Activated T-helper 1 cell treated with anti-CD3 and anti-CD28 coated beads, Interleukin-12 subunit alpha, Interleukin-12 subunit beta, Interleukin-2, Interleukin-4 antibody, amounts not matched to agents 30 ng/mL and 10 ng/mL and 1 ng/mL, durations not matched to agents 14 hours and 24 hours and 36 hours (primary cell): ENCODE results near the gene SLC44A4. TPM values are rescaled to one million over a fixed set of nuclear protein-coding genes. Genes with fewer than 3 reads are reported as not detected.
A peak's percentile ranks its signal among the peaks of the same experiment; 100 is the strongest.

Source experiments
- DNase-seq: peaks from one replicate; pipeline ENCODE4 v3.0.0; 2021; ENCODE audit warnings: low spot score
- H3K27ac Mint-ChIP-seq: one replicate; pipeline ENCODE4 v1.8.0; 2021; ENCODE audit warnings: mild to moderate bottlenecking, mixed read lengths
- H3K27me3 Mint-ChIP-seq: one replicate; pipeline ENCODE4 v1.8.0; 2022; ENCODE audit warnings: mild to moderate bottlenecking, moderate library complexity, mixed read lengths; ENCODE audit not compliant: insufficient read depth
- H3K36me3 Mint-ChIP-seq: one replicate; pipeline ENCODE4 v1.8.0; 2021; ENCODE audit warnings: low read depth, mixed read lengths
- H3K4me1 Mint-ChIP-seq: one replicate; pipeline ENCODE4 v1.8.0; 2021; ENCODE audit warnings: low read depth, mixed read lengths
- H3K4me3 Mint-ChIP-seq: one replicate; pipeline ENCODE4 v1.8.0; 2021; ENCODE audit warnings: mild to moderate bottlenecking, moderate library complexity, mixed read lengths
- H3K9me3 Mint-ChIP-seq: one replicate; pipeline ENCODE4 v1.8.0; 2021; ENCODE audit warnings: mixed read lengths
- intact Hi-C: fragments of 100-400 bp; cut with micrococcal nuclease; formaldehyde crosslinking; loops from one replicate; pipeline ENCODE4 v1.15.1; 2024
- total RNA-seq: library from RNA; stranded (reverse); gene quantifications from 2 replicates; pipeline ENCODE4 v1.2.3, GENCODE V29; 2022

The SLC44A4 gene
- total RNA-seq, 1 donor from 2014 or later = not detected

DNA sequence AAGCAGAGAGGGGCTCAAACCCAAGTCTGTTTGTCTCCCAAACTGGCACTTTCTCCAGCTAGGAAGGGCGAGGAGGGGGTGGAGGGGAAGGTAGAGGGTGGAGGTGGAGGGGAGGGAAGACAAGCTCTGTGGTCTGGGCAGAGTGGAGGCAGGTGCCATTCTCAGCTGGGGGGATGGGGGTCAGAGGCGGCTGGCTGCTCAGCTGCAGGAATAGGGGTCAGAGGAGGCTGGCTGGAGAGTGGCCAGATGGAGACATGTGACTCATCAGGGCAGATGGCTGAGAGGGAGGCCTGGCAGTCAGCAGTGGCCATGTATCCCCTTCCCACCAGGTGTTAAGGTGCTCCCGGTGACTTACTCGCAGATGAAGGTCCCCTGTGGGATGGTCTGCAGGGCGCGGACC lies 3.5 kb upstream of the SLC44A4 start:
- no peak for DNase-seq
- intact Hi-C loops = no loop called here
- peaks cover 14% of the 10 kb centered on the region for H3K36me3 Mint-ChIP-seq
- no peak overlapping the region for H3K4me3 Mint-ChIP-seq
- H3K9me3 Mint-ChIP-seq = no peaks in the 10 kb centered on the region
- H3K27ac Mint-ChIP-seq = no peak overlapping the region
- no peaks in the 10 kb centered on the region for H3K27me3 Mint-ChIP-seq
- no peaks in the 10 kb centered on the region for H3K4me1 Mint-ChIP-seq

DNA sequence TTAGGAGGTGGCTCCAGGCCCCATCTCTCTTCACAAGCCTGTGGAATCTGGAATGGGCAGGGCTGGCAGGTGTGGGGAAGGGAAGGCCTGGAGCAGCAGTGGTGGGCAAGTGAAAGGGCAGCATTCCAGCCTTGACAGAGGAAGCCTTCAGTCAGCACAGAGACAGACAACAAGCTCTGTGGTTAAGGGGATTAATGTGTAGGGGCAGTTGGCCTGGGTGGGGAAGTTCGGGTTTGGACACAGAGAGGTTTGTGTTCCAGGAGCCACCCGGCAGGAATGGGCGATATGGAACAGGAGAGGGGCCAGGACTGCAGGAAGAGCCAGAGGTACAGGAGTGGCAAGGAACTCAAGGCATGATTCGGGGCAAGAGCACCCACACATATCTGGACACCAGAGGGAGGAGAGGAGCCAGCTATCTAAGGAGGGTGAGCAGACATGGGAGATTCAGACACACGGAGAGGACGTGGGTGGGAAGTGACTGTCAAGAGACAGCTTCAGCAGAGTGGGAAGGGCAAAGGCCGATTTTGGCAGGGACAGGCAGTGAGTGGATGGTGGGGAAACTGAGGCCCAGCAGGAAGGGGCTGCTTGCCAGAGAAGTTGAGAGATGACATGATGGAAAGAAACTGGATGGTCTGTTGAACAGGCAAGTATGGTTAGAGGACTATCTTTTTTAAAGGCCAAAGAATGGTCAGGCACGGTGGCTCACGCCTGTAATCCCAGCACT lies 2.5 kb upstream of the SLC44A4 start:
- H3K36me3 Mint-ChIP-seq = peaks cover 11% of the 10 kb centered on the region
- no peaks in the 10 kb centered on the region for H3K27me3 Mint-ChIP-seq
- no peak overlapping the region for H3K4me3 Mint-ChIP-seq
- no peak for DNase-seq
- peak overlapping the region; percentile 57 for H3K27ac Mint-ChIP-seq
- H3K4me1 Mint-ChIP-seq = no peaks in the 10 kb centered on the region
- intact Hi-C loops = no loop called here
- H3K9me3 Mint-ChIP-seq = no peaks in the 10 kb centered on the region

DNA sequence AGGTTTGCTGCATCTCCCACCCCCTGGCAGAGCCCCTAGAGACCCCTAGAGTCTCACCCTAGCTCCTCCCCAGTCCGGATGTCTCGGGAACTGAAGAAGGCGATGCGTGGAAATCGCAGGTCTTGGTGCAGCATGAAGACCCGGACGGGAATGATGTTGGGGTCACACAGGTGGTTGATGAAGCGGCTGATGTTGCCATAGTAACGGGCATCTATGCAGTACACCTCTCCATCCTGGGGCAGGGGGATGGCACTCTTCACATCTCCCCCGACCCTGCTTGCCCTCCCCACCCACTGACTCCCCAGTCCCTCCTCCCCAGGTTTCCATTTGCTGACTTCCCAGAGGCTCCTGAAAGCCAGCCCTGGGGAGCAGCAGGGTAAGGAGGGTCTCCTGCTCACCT lies 1.8 kb upstream of the SLC44A4 start:
- H3K4me3 Mint-ChIP-seq = no peak overlapping the region
- no peak for DNase-seq
- no peaks in the 10 kb centered on the region for H3K27me3 Mint-ChIP-seq
- peak overlapping the region; percentile 57 for H3K27ac Mint-ChIP-seq
- peaks cover 7% of the 10 kb centered on the region for H3K36me3 Mint-ChIP-seq
- no peaks in the 10 kb centered on the region for H3K4me1 Mint-ChIP-seq
- intact Hi-C loops = no loop called here
- H3K9me3 Mint-ChIP-seq = no peaks in the 10 kb centered on the region

DNA sequence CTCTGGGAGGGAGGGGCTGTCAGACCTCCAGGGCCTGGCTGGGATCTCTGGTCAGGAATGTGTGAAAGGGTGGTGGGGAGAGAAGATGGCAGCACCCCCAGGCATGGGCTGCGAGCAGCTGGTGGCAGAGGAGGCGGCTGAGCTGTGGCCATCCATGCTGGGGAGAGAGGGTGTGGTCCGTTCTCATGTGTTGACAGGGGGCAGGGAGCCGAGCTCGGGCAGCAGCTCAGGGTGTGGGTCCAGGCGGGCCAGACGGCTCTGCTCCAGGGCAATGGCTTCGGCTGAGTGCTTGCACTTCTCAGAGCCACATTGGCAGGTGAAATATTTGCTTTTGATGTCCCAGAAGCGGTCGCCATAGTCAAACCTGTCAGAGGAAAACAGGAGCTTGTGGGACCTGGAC lies 1.1 kb upstream of the SLC44A4 start:
- Mint-ChIP-seq H3K27me3 (no peaks in the 10 kb centered on the region), H3K36me3 (peaks cover 7% of the 10 kb centered on the region)

DNA sequence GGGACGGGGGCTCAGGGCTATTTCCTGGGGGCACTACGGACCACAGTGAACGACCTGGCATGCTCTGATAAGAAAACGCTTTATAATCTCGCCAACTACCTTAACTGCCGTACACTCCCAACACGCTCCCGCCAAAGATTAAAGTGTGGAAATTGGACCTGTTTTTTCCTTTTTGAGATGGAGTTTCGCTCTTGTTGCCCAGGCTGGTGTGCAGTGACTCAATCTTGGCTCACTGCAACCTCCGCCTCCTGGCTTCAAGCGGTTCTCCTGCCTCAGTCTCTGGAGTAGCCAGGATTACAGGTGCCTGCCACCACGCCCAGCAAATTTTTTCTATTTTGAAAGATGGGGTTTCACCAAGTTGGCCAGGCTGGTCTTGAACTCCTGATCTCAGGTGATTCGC lies 346 bp upstream of the SLC44A4 start:
- H3K4me1 Mint-ChIP-seq = peaks cover 3% of the 10 kb centered on the region
- intact Hi-C loops = no loop called here
- DNase-seq = no peak
- H3K27me3 Mint-ChIP-seq = no peaks in the 10 kb centered on the region
- no peak overlapping the region for H3K4me3 Mint-ChIP-seq
- no peaks in the 10 kb centered on the region for H3K9me3 Mint-ChIP-seq
- no peak overlapping the region for H3K27ac Mint-ChIP-seq
- peaks cover 7% of the 10 kb centered on the region for H3K36me3 Mint-ChIP-seq

More for the DNA sequence above, 1.1 kb upstream of the SLC44A4 start:
- intact Hi-C loops = no loop called here
- H3K4me3 Mint-ChIP-seq = no peak overlapping the region
- no peak overlapping the region for H3K27ac Mint-ChIP-seq
- no peaks in the 10 kb centered on the region for H3K9me3 Mint-ChIP-seq
- H3K4me1 Mint-ChIP-seq = no peaks in the 10 kb centered on the region
- no peak for DNase-seq

DNA sequence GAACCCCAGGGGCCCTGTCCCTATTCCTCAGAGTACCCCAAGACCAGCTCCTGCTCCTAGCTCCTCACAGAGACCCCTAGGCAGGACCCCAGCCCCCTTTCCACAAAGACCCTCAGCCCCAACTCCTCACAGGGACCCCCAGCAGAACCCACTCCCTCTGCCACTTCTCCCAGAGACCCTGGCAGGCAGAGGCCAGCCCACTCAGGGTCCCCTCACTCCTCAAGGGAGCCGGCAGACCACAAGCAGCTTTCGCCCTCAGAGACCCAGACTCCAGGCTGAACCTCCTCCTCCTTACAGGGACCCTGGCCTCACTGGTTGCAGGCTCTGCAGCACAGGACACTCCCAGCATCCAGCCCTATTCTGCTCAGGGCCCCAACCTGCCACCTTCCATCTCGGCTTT lies 575 bp downstream of the SLC44A4 start:
- Mint-ChIP-seq H3K4me1 (peaks cover 4% of the 10 kb centered on the region), H3K27ac (no peak overlapping the region), H3K9me3 (no peaks in the 10 kb centered on the region), H3K36me3 (peaks cover 7% of the 10 kb centered on the region), H3K4me3 (no peak overlapping the region), H3K27me3 (no peaks in the 10 kb centered on the region)
- intact Hi-C loops = no loop called here
- DNase-seq = no peak

DNA sequence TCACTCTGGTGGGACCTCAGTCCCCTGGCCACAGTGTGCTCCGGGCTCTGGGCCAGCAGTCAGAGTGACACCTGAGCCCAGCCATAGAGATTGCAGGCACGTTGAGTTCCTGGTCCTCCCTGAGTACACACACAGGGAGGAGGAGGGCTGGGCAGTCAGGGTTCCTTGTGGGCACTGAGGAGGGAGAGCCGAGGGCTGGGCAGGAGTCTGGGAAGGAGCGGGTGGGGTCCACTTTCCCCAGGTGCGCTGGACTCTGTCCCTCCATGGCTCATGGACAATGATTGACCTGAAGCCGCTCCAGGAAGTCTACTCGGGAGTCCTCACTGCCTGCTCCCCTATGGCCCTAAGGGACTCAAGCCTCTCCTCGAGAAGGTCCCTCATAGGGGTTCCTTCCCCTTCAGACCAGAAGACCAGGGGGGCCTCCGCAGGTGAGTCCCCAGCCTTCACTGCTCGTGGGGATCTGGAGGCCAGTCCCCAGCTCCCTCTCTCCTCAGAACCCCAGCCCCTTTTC lies 1.1 kb downstream of the SLC44A4 start:
- intact Hi-C loops = no loop called here
- H3K36me3 Mint-ChIP-seq = peaks cover 7% of the 10 kb centered on the region
- peaks cover 4% of the 10 kb centered on the region for H3K4me1 Mint-ChIP-seq
- no peaks in the 10 kb centered on the region for H3K9me3 Mint-ChIP-seq
- H3K27me3 Mint-ChIP-seq = no peaks in the 10 kb centered on the region
- no peak for DNase-seq
- no peak overlapping the region for H3K27ac Mint-ChIP-seq
- H3K4me3 Mint-ChIP-seq = no peak overlapping the region

DNA sequence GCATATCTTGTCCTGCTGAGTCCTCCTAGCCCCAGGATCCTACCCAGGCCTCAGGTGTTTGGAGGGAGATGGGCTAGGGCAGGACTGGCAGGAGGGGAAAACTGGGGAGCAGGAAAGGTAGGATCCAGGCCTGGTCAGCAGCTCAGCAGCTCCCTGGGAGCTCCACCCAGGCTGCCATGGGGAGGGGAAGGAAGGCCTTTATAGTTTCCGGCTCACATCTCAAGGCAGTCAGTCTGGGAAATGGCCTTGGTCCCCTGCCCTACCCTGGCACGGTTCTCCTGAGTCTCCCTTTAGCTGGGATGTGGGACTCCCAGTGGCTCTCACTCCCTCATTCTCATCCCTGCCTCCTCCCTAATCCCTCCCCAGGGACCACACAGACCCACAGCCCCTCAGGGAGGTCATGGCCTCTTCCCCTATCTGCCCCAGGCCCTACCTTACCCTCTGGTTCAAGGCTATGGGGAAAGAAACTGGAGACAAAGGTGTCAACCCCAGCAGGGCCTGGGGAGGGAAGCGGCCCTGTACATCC lies 1.6 kb downstream of the SLC44A4 start:
- intact Hi-C loops = no loop called here
- Mint-ChIP-seq H3K27ac (no peak overlapping the region), H3K27me3 (no peaks in the 10 kb centered on the region), H3K36me3 (peaks cover 7% of the 10 kb centered on the region), H3K9me3 (no peaks in the 10 kb centered on the region), H3K4me3 (no peak overlapping the region), H3K4me1 (peaks cover 4% of the 10 kb centered on the region)
- DNase-seq = no peak

DNA sequence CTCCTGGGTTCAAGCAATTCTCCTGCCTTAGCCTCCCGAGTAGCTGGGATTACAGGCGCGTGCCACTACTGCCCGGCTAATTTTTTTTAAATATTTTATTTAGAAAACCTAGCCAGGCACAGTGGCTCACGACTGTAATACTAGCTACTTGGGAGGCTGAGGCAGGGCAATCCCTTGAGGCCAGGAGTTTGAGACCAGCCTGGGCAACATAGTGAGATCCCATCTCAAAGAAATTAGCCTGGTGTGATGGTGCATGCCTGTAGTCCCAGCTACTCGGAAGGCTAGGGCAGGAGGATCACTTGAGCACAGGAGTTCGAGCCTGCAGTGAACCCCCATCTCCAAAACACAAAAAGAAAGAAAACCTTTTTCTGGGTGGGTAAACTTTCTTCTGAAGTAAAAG lies 2.4 kb downstream of the SLC44A4 start:
- Mint-ChIP-seq H3K4me1 (peaks cover 4% of the 10 kb centered on the region), H3K4me3 (no peak overlapping the region), H3K27me3 (peaks cover 2% of the 10 kb centered on the region), H3K27ac (no peak overlapping the region), H3K9me3 (no peaks in the 10 kb centered on the region), H3K36me3 (peaks cover 5% of the 10 kb centered on the region)
- DNase-seq = no peak
- intact Hi-C loops = no loop called here

DNA sequence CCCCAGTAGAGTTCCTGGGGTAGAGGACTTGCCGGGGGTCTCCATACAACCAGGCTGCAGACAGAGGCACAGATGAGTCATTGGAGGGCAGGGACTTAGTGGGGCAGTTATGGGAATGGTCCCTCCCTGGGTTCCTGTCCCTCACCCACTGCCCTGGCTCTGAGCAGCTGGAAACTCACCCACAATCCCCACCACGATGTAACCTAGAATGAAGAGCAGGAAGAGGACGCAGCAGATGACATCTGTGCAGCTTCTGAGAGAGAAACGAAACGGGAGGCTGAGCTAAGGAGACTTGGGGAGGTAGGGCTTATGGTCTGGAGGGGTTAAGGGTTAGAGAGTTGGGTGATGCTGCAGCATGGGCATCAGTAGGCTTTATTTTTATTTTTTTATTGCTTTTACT lies 2.9 kb downstream of the SLC44A4 start:
- H3K27ac Mint-ChIP-seq = no peak overlapping the region
- peaks cover 2% of the 10 kb centered on the region for H3K27me3 Mint-ChIP-seq
- H3K36me3 Mint-ChIP-seq = peaks cover 2% of the 10 kb centered on the region
- no peak overlapping the region for H3K4me3 Mint-ChIP-seq
- H3K9me3 Mint-ChIP-seq = no peaks in the 10 kb centered on the region
- H3K4me1 Mint-ChIP-seq = peaks cover 8% of the 10 kb centered on the region
- intact Hi-C loops = no loop called here
- DNase-seq = no peak

DNA sequence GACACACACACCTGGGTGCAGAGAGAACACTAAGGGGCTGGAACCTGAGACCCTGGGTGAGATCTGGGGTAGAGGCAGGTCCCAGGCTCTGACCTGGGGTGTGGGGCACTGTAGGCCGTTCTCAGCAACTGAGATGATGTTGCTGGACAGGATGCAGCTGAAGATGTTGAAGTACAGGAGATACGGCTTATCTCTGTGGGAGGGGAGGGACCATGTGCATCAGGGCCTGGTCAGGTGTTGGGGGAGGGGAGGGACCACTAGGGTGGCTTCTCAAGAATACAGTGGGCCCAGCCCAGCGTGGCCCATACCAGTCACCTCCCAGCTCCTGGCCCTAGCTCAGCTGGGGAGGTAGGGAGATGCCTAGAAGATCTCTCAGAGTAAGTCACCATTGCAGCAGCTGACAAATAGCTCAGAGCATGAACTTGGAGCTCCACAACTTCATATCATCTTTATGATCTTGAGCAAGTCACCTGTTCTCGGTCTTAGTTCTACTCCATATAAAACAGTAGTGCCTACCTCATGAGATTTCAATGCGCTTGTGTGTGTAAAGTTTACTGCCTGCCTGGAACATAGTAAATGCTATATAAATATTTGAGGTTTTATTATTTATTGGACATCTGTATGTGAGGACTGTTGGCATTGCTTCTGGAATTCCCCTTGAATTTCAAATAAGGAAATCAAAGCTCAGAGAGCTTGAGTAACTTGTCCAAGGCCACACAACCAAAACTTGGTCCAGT lies 3.8 kb downstream of the SLC44A4 start:
- Mint-ChIP-seq H3K27ac (no peak overlapping the region), H3K4me3 (no peak overlapping the region), H3K4me1 (peaks cover 9% of the 10 kb centered on the region), H3K36me3 (no peaks in the 10 kb centered on the region), H3K27me3 (peaks cover 2% of the 10 kb centered on the region), H3K9me3 (no peaks in the 10 kb centered on the region)
- no peak for DNase-seq
- intact Hi-C loops = no loop called here

DNA sequence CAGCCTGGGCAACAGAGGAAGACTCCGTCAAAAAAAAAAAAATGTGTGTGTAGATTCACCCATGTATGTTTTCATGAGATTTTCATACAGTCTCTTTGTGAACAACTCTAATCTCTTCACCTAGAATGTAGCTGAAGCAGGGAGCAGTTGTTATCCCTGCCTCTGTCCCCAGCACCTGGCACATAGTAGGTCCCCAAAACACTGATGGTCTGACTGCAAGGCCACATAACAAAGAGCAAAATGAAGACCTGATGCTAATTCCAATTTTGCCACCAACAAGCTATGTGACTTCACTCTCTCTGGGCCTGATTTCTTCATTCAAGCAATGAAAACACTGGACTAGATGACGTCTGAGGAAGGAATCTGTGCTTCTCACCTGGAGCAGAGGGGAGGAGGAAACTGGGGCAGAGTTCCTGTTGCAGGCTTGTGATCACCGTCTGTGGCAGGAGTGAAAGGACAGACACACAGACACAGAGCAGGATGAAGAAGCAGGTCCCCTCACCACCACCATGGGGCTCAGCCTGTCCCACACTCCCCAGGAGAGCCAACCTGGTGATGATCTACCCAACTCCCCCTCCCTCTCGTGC lies 4.6 kb downstream of the SLC44A4 start:
- H3K4me3 Mint-ChIP-seq = no peak overlapping the region
- H3K4me1 Mint-ChIP-seq = peaks cover 9% of the 10 kb centered on the region
- intact Hi-C loops = no loop called here
- H3K9me3 Mint-ChIP-seq = no peaks in the 10 kb centered on the region
- no peak for DNase-seq
- no peak overlapping the region for H3K27ac Mint-ChIP-seq
- no peaks in the 10 kb centered on the region for H3K36me3 Mint-ChIP-seq
- peaks cover 2% of the 10 kb centered on the region for H3K27me3 Mint-ChIP-seq

DNA sequence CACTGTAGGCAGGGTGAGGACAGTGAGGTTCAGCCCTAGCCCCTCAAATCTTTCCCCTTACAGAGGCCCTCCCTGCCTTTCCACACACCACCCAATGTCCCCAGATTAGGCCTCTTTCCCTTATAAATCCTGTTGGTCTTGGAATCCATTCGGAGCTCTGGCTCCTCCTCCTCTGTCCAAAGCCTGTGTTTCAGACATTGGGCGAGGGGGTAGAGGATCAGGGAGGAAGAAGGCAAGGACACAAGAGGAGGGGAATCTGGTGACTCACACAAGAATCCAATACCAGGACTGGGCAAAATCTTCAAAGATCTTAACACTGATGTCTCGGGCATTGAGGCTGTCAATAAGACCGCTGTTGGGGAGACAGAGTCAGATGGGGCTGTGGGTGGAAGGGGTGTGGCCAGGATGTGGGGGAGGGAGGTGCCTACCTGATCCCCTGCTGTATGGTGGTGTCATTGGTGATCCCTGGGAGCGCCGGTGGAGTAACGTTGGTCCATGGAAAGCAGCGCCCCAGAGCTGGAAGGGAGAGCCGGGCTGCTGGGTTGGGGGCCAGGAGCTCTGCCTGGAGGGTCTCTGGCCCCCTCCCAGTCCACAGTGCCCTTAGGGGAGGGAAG lies 7.6 kb downstream of the SLC44A4 start:
- Mint-ChIP-seq H3K4me3 (no peak overlapping the region), H3K9me3 (no peaks in the 10 kb centered on the region), H3K36me3 (no peaks in the 10 kb centered on the region), H3K27me3 (peaks cover 4% of the 10 kb centered on the region), H3K4me1 (peaks cover 9% of the 10 kb centered on the region), H3K27ac (no peak overlapping the region)
- no peak for DNase-seq
- intact Hi-C loops = no loop called here
